ENCODE data around the gene RASSF8.

DNA sequence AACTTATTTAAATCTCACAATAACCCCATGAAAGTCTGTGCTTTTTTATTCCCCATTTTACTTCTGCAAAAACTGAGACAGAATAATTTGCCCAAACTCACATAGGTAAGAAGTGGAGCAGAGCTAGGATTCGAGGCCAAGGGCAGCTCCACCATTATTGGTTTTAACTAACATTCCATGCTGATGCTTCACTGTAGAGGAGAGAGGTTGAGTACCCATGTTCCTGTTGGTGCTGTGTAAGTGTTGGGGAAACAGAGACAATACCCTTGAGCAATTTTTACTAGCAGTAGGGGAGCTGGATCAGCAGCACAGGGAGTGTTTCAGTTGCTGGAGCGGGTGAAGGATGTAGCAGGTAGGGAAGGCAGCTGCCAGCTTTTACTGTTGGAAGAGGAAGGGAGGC, 21.1 kb downstream of the RASSF8 start:
- TF ChIP-seq POLR2AphosphoS5 (IDR thresholded peaks at IDR 0.05; ENCODE audit: control insufficient read depth, insufficient read depth, low read depth, low read length): no peak
- no peak for TF ChIP-seq IRF9 (tag; IDR thresholded peaks at IDR 0.05)
